ENCODE measurements around the gene CAPZB. TPM values are rescaled to one million over a fixed set of nuclear protein-coding genes. Genes with fewer than 3 reads are reported as not detected.

Gene CAPZB
- total RNA-seq, 1 donor = 183 TPM

- DNase-seq (ENCODE audit: low read depth) = no peak
- no peak overlapping the region for H3K4me3 ChIP-seq (ENCODE audit: low read depth, low read length)
- TF ChIP-seq, protein P1, sequence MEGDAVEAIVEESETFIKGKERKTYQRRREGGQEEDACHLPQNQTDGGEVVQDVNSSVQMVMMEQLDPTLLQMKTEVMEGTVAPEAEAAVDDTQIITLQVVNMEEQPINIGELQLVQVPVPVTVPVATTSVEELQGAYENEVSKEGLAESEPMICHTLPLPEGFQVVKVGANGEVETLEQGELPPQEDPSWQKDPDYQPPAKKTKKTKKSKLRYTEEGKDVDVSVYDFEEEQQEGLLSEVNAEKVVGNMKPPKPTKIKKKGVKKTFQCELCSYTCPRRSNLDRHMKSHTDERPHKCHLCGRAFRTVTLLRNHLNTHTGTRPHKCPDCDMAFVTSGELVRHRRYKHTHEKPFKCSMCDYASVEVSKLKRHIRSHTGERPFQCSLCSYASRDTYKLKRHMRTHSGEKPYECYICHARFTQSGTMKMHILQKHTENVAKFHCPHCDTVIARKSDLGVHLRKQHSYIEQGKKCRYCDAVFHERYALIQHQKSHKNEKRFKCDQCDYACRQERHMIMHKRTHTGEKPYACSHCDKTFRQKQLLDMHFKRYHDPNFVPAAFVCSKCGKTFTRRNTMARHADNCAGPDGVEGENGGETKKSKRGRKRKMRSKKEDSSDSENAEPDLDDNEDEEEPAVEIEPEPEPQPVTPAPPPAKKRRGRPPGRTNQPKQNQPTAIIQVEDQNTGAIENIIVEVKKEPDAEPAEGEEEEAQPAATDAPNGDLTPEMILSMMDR (IDR thresholded peaks at IDR 0.05; ENCODE audit: insufficient read depth, low read depth, low read length) = no peak
Observed at GRCh38 chr1:19400192-19400611, 85.1 kb downstream of the CAPZB start.

GRCh38 chr1:19398309-19398760 is 87.0 kb downstream of the CAPZB start:
- H3K4me3 ChIP-seq (ENCODE audit: low read depth, low read length) = no peak overlapping the region
- TF ChIP-seq, protein P1 (IDR thresholded peaks at IDR 0.05; ENCODE audit: insufficient read depth, low read depth, low read length) = peak; percentile 65
- DNase-seq (ENCODE audit: low read depth) = peak; percentile 99

- no peak overlapping the region for H3K4me3 ChIP-seq (ENCODE audit: low read depth, low read length)
- TF ChIP-seq, protein P1 (IDR thresholded peaks at IDR 0.05; ENCODE audit: insufficient read depth, low read depth, low read length) = no peak
- DNase-seq (ENCODE audit: low read depth) = no peak
Observed at GRCh38 chr1:19397217-19397945, 88.0 kb downstream of the CAPZB start.

GRCh38 chr1:19396280-19396679 is 89.1 kb downstream of the CAPZB start:
- no peak for DNase-seq (ENCODE audit: low read depth)
- TF ChIP-seq, protein P1 (IDR thresholded peaks at IDR 0.05; ENCODE audit: insufficient read depth, low read depth, low read length) = no peak

GRCh38 chr1:19395678-19396192 is 89.6 kb downstream of the CAPZB start:
- H3K4me3 ChIP-seq (ENCODE audit: low read depth, low read length) = no peak overlapping the region
- DNase-seq (ENCODE audit: low read depth) = no peak
- TF ChIP-seq, protein P1 (IDR thresholded peaks at IDR 0.05; ENCODE audit: insufficient read depth, low read depth, low read length) = no peak

More at GRCh38 chr1:19396280-19396679, 89.1 kb downstream of the CAPZB start:
- H3K4me3 ChIP-seq (ENCODE audit: low read depth, low read length) = no peak overlapping the region

DNA sequence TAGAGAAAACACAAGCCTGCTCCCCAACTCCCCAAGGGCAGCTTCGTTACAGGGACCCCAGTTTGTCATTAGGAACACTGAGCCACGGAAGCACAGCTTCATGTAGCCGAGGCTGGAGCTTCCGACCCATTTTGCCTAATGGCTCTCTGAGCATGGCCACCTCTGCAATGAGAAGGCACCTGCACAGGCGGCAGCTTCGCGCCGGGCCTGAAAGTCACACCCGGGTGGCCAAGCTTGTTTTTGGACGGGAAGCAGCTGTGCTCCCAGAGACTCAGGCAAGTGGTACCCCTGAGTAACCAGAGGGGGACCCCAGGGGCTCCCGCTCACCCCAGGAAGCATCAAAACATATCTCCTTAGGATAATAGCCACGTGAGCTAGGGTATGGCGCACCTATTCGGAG is 92.3 kb downstream of the CAPZB start:
- H3K4me3 ChIP-seq (ENCODE audit: low read depth, low read length) = no peak overlapping the region
- TF ChIP-seq, protein P1 (IDR thresholded peaks at IDR 0.05; ENCODE audit: insufficient read depth, low read depth, low read length) = no peak
- no peak for DNase-seq (ENCODE audit: low read depth)
